NCI-H128 (cell line): Measurements from ENCODE around the gene FAM53B.
"Not testable (repeated sequence)": the region's sequence is repeated elsewhere in the genome, so short reads cannot be mapped to it uniquely, and the experiment has no call there.

Source experiments
- DNase-seq: peaks from one replicate; lab custom pipeline; 2025; ENCODE audit not compliant: unreplicated experiment; lab: John Stamatoyannopoulos, UW

Gene FAM53B

GRCh38 chr10:124744102-124745050 lies at the start of gene FAM53B:
FAM53B (minus strand) TSS chr10:124744378; CDS start chr10:124706713, 37,665 bp downstream.
- peak; percentile 7 for DNase-seq

GRCh38 chr10:124792998-124793352 lies 48.8 kb upstream of the FAM53B start:
- no peak for DNase-seq

- peak; percentile 48 for DNase-seq
Observed at GRCh38 chr10:124791547-124792348, 47.6 kb upstream of the FAM53B start, which contains the start of gene EEF1AKMT2. EEF1AKMT2 (minus strand) TSS chr10:124791887; CDS start chr10:124791833, 54 bp downstream.

GRCh38 chr10:124782900-124783299 lies 38.7 kb upstream of the FAM53B start:
- not testable (repeated sequence) for DNase-seq

GRCh38 chr10:124768791-124769190 lies 24.6 kb upstream of the FAM53B start:
- DNase-seq: no peak

- DNase-seq: no peak
Observed at GRCh38 chr10:124765256-124765655, 21.1 kb upstream of the FAM53B start.

- no peak for DNase-seq
Observed at GRCh38 chr10:124763267-124763666, 19.1 kb upstream of the FAM53B start.

GRCh38 chr10:124762281-124762680 lies 18.1 kb upstream of the FAM53B start:
- DNase-seq: no peak

- no peak for DNase-seq
Observed at GRCh38 chr10:124756156-124756903, 12.2 kb upstream of the FAM53B start.

- DNase-seq: no peak
Observed at GRCh38 chr10:124755581-124755980, 11.4 kb upstream of the FAM53B start.

GRCh38 chr10:124754227-124754626 lies 10.0 kb upstream of the FAM53B start:
- DNase-seq: no peak

- no peak for DNase-seq
Observed at GRCh38 chr10:124748953-124749645, 4.9 kb upstream of the FAM53B start.

GRCh38 chr10:124748166-124748565 lies 4.0 kb upstream of the FAM53B start:
- DNase-seq: no peak

GRCh38 chr10:124747745-124748144 lies 3.6 kb upstream of the FAM53B start:
- DNase-seq: no peak

GRCh38 chr10:124746992-124747391 lies 2.8 kb upstream of the FAM53B start:
- no peak for DNase-seq

- DNase-seq: not testable (repeated sequence)
Observed at GRCh38 chr10:124746447-124746846, 2.3 kb upstream of the FAM53B start.

- no peak for DNase-seq
Observed at GRCh38 chr10:124745673-124746072, 1.5 kb upstream of the FAM53B start.

- no peak for DNase-seq
Observed at GRCh38 chr10:124745252-124745651, 1.1 kb upstream of the FAM53B start.

- DNase-seq: no peak
Observed at GRCh38 chr10:124743191-124744101, 732 bp downstream of the FAM53B start.
